HG03135 (cell line): ENCODE results near the gene ITGA1.
"Not testable (repeated sequence)": the region's sequence is repeated elsewhere in the genome, so short reads cannot be mapped to it uniquely, and the experiment has no call there.

Experiments
- ATAC-seq: cut with Tn5 transposase; IDR thresholded peaks from one replicate; pipeline ENCODE4 v1.9.1; 2021; ENCODE audit warnings: mild to moderate bottlenecking, moderate library complexity; ENCODE audit not compliant: unreplicated experiment

Gene ITGA1

GRCh38 chr5:52787600-52788504 lies at the start of gene ITGA1, which contains the start of gene PELO:
TSS of gene ITGA1 (plus strand) at chr5:52787916. CDS start at chr5:52788354, 438 bp downstream.
TSS of gene PELO (plus strand) at chr5:52787916. CDS start at chr5:52800395, 12,479 bp downstream.
- ATAC-seq: peak; percentile 75

- ATAC-seq: no peak
Observed at GRCh38 chr5:52738095-52738506, 49.6 kb upstream of the ITGA1 start.

- no peak for ATAC-seq
Observed at GRCh38 chr5:52740007-52740406, 47.7 kb upstream of the ITGA1 start.

GRCh38 chr5:52743012-52743411 lies 44.7 kb upstream of the ITGA1 start:
- no peak for ATAC-seq

- ATAC-seq: no peak
Observed at GRCh38 chr5:52743529-52743928, 44.2 kb upstream of the ITGA1 start.

GRCh38 chr5:52743970-52744369 lies 43.7 kb upstream of the ITGA1 start:
- ATAC-seq: no peak

GRCh38 chr5:52744867-52745458 lies 42.8 kb upstream of the ITGA1 start:
- ATAC-seq: not testable (repeated sequence)

GRCh38 chr5:52746539-52746938 lies 41.2 kb upstream of the ITGA1 start:
- ATAC-seq: no peak

GRCh38 chr5:52748590-52748989 lies 39.1 kb upstream of the ITGA1 start:
- ATAC-seq: no peak

GRCh38 chr5:52749666-52750065 lies 38.0 kb upstream of the ITGA1 start:
- no peak for ATAC-seq

- ATAC-seq: no peak
Observed at GRCh38 chr5:52751137-52751536, 36.6 kb upstream of the ITGA1 start.

- ATAC-seq: no peak
Observed at GRCh38 chr5:52754051-52754450, 33.7 kb upstream of the ITGA1 start.

GRCh38 chr5:52757527-52757926 lies 30.2 kb upstream of the ITGA1 start:
- no peak for ATAC-seq

- ATAC-seq: no peak
Observed at GRCh38 chr5:52758014-52758413, 29.7 kb upstream of the ITGA1 start.

GRCh38 chr5:52759331-52759730 lies 28.4 kb upstream of the ITGA1 start:
- no peak for ATAC-seq

- ATAC-seq: peak; percentile 68
Observed at GRCh38 chr5:52760695-52761366, 26.9 kb upstream of the ITGA1 start.

- no peak for ATAC-seq
Observed at GRCh38 chr5:52767217-52767743, 20.4 kb upstream of the ITGA1 start.

GRCh38 chr5:52767766-52768480 lies 19.8 kb upstream of the ITGA1 start:
- ATAC-seq: no peak

GRCh38 chr5:52769061-52769460 lies 18.7 kb upstream of the ITGA1 start:
- ATAC-seq: no peak

GRCh38 chr5:52770287-52770939 lies 17.3 kb upstream of the ITGA1 start:
- no peak for ATAC-seq
